Right lobe of liver (tissue), 4 donors: ENCODE measurements around the gene SLC50A1.

Source experiments
- POLR2A ChIP-seq: fragments of 450-650 bp; IDR thresholded peaks from one replicate; pipeline ENCODE4 v1.6.1; 2017; ENCODE audit warnings: antibody characterized with exemption, mild to moderate bottlenecking
- TF ChIP-seq, protein P1 (sequence below), 4 donors: fragments of 200-600 bp in 3 of 4; fragments of 450-650 bp in 1 of 4; IDR thresholded peaks; one replicate each; pipeline versions ENCODE4 v1.5.1 to v1.8.0; 2016 to 2022; ENCODE audit warnings: antibody characterized with exemption in 4 of 4, mild to moderate bottlenecking in 2 of 4
- donor health status: DM: no; HTN: no; CAD: no.
- donor health status: DM: no; HTN: no; CAD: no.
- donor health status: DM: no; HTN: yes; CAD: no.

DNA sequence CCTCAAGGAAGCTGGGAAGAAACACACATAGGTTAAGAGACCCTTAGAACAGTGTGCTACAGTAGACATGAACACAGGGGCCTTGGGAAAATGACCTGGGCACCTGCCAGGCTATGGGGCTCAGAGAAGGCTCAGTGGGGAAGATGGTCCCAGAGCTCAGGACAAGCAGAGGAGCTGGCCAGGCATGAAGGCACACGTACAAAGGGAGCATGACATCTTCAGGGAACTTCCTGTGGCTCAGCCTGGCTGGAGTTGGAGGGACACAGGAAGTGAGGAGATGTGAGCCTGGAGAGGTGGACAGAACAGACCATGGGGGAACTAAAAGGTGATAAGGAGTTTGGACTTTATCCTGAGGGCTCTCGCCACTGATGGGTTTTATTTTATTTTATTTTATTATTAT is 3.8 kb upstream of the SLC50A1 start:
- TF ChIP-seq, protein P1, sequence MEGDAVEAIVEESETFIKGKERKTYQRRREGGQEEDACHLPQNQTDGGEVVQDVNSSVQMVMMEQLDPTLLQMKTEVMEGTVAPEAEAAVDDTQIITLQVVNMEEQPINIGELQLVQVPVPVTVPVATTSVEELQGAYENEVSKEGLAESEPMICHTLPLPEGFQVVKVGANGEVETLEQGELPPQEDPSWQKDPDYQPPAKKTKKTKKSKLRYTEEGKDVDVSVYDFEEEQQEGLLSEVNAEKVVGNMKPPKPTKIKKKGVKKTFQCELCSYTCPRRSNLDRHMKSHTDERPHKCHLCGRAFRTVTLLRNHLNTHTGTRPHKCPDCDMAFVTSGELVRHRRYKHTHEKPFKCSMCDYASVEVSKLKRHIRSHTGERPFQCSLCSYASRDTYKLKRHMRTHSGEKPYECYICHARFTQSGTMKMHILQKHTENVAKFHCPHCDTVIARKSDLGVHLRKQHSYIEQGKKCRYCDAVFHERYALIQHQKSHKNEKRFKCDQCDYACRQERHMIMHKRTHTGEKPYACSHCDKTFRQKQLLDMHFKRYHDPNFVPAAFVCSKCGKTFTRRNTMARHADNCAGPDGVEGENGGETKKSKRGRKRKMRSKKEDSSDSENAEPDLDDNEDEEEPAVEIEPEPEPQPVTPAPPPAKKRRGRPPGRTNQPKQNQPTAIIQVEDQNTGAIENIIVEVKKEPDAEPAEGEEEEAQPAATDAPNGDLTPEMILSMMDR (IDR thresholded peaks at IDR 0.05) = no peak
- no peak for TF ChIP-seq POLR2A
